Endodermal cell (in vitro differentiated cells): ENCODE data around the gene SCRN3. TPM values are rescaled to one million over a fixed set of nuclear protein-coding genes. Genes with fewer than 3 reads are reported as not detected.
"Not testable (repeated sequence)": the region's sequence is repeated elsewhere in the genome, so short reads cannot be mapped to it uniquely, and the experiment has no call there.

Experiments used
- DNase-seq: peaks from one replicate; pipeline ENCODE4 v3.0.0-alpha.2; 2017
- H3K27ac ChIP-seq: 2 replicates; pipeline ENCODE4 v1.5.1; 2013; ENCODE audit warnings: mild to moderate bottlenecking, low read depth, low read length, moderate library complexity
- H3K27me3 ChIP-seq: 2 replicates; pipeline ENCODE4 v1.6.1; 2013; ENCODE audit warnings: mild to moderate bottlenecking, low read length, moderate library complexity; ENCODE audit not compliant: insufficient read depth, control insufficient read depth, poor library complexity, severe bottlenecking
- H3K36me3 ChIP-seq: 2 replicates; pipeline ENCODE4 v1.7.0; 2013; ENCODE audit warnings: mild to moderate bottlenecking, low read length, moderate library complexity; ENCODE audit not compliant: control insufficient read depth, insufficient read depth
- H3K4me1 ChIP-seq: one replicate; pipeline ENCODE4 v1.7.0; 2013; ENCODE audit warnings: low read length; ENCODE audit not compliant: control insufficient read depth, insufficient read depth
- H3K4me3 ChIP-seq: 2 replicates; pipeline ENCODE4 v1.5.1; 2013; ENCODE audit warnings: mild to moderate bottlenecking, low read length, moderate library complexity
- H3K9ac ChIP-seq: 2 replicates; pipeline ENCODE4 v1.6.1; 2013; ENCODE audit warnings: mild to moderate bottlenecking, low read length, moderate library complexity; ENCODE audit not compliant: poor library complexity, severe bottlenecking; ENCODE audit errors: extremely low read depth
- H3K9me3 ChIP-seq: 2 replicates; pipeline ENCODE4 v1.6.1; 2013; ENCODE audit warnings: mild to moderate bottlenecking, low read length, moderate library complexity; ENCODE audit not compliant: control insufficient read depth
- H3K27ac Mint-ChIP-seq: 2 replicates; pipeline ENCODE4 v1.8.0; 2020; ENCODE audit warnings: mixed read lengths
- H3K27me3 Mint-ChIP-seq: 2 replicates; pipeline ENCODE4 v1.8.0; 2021; ENCODE audit warnings: mild to moderate bottlenecking, mixed read lengths; ENCODE audit not compliant: insufficient read depth
- H3K36me3 Mint-ChIP-seq: 2 replicates; pipeline ENCODE4 v1.8.0; 2020; ENCODE audit warnings: low read depth, mixed read lengths
- H3K4me1 Mint-ChIP-seq: 2 replicates; pipeline ENCODE4 v1.8.0; 2020; ENCODE audit warnings: mixed read lengths
- H3K4me3 Mint-ChIP-seq: 2 replicates; pipeline ENCODE4 v1.8.0; 2020; ENCODE audit warnings: mild to moderate bottlenecking, moderate library complexity, mixed read lengths
- H3K9me3 Mint-ChIP-seq: 2 replicates; pipeline ENCODE4 v1.8.0; 2020; ENCODE audit warnings: mild to moderate bottlenecking, mixed read lengths
- CTCF ChIP-seq: fragments of 200-600 bp; sonication (generic); conservative IDR thresholded peaks from 2 replicates; pipeline ENCODE4 v1.5.0; 2021; ENCODE audit warnings: antibody characterized with exemption, mild to moderate bottlenecking
- WGBS, 2 experiments: methylation state at CpG; one replicate each; pipeline versions ENCODE4 v1.1.5 to v1.1.7; 2013; ENCODE audit warnings: missing lambda C conversion rate in 2 of 2, mixed read lengths in 1 of 2; ENCODE audit not compliant: insufficient coverage in 1 of 2, insufficient read length in 1 of 2; 5-methylcytosine and 5-hydroxymethylcytosine counted together
- total RNA-seq, 2 donors: library from RNA; stranded (reverse); fragmentation: NEBNext Ultra II Directional in 1 of 2; extraction: Animal tissue kit (Norgen Biotek cat#: 25700) in 1 of 2; gene quantifications; 2 replicates in 1 of 2; 3 replicates in 1 of 2; pipeline ENCODE4 v1.2.1, GENCODE V29; 2021

SCRN3 gene
- total RNA-seq, 2 donors from 2014 or later: 11.4 to 13.6 TPM

DNA sequence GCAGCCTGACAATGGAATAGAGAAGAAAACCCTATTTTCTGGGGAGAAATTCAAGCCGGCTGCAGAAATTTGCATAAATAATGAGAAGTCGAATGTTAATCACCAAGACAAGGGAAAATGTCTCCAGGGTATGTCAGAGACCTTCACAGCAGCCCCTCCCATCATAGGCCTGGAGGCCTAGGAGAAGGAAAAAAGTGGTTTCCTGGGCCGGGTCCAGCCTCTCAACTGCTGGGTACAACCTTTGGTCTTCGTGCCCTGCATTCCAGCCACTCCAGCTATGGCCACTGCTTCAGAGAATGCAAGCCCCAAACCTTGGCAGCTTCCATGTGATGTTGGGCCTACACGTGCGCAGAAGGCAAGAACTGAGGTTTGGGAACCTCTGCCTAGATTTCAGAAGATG, 6.0 kb upstream of the SCRN3 start:
- Mint-ChIP-seq H3K4me1 (peaks cover 4% of the 10 kb centered on the region), H3K4me3 (no peak overlapping the region), H3K36me3 (peaks cover 56% of the 10 kb centered on the region), H3K27ac (no peak overlapping the region), H3K9me3 (no peaks in the 10 kb centered on the region), H3K27me3 (no peaks in the 10 kb centered on the region)
- H3K4me1 ChIP-seq: peaks cover 4% of the 10 kb centered on the region
- no peaks in the 10 kb centered on the region for H3K9me3 ChIP-seq
- H3K27me3 ChIP-seq: no peaks in the 10 kb centered on the region
- TF ChIP-seq CTCF: no peak
- 91 to 96% methylated on average over 5 to 6 of the region's 6 CpGs for WGBS, 2 experiments
- H3K9ac ChIP-seq: no peak overlapping the region
- peaks cover 41% of the 10 kb centered on the region for H3K36me3 ChIP-seq
- no peak overlapping the region for H3K27ac ChIP-seq
- no peak overlapping the region for H3K4me3 ChIP-seq
- DNase-seq: no peak

DNA sequence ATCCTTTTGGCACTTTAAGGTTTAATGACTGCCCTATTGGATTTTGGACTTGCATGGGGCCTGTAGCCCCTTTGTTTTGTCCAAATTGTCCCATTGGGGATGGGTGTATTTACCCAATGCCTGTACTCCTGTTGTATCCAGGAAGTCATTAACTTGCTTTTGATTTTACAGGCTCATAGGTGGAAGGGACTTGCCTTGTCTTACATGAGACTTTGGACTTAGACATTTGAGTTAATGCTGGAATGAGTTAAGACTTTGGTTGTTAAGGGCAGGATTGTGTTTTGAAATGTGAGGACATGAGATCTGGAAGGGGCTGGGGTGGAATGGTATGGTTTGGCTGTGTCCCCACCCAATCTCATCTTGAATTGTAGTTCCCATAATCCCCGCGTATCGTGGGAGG, 5.2 kb upstream of the SCRN3 start:
- not testable (repeated sequence) for H3K4me3 Mint-ChIP-seq, H3K4me1 Mint-ChIP-seq, H3K27ac ChIP-seq, H3K9me3 ChIP-seq, H3K4me3 ChIP-seq, H3K9me3 Mint-ChIP-seq, H3K27me3 ChIP-seq, H3K27ac Mint-ChIP-seq, H3K27me3 Mint-ChIP-seq, DNase-seq, H3K9ac ChIP-seq, H3K4me1 ChIP-seq
- peaks cover 39% of the 10 kb centered on the region for H3K36me3 ChIP-seq
- peaks cover 54% of the 10 kb centered on the region for H3K36me3 Mint-ChIP-seq
- 100% methylated on average over 3 of the region's 3 CpGs for WGBS, 2 experiments

DNA sequence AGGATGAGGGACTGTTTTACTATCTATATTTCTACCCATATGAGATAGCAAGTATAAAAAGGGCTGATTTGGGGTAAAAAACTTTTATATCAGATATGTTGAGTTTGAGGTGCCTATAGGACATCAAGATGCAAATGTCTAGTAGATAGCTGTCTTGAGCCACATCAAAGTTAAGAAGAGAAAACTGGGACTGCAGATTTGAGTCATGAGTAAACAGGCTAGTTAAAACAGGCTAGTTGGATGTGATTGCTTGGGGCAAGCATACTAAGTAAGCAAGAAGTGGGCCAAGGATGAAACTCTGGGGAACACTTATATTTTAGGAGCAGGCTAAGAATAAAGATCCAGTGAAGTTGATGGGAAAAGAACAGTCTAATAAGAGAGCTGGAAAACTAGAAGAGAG, 2.8 kb upstream of the SCRN3 start:
- no peak overlapping the region for H3K4me3 Mint-ChIP-seq

More for the DNA sequence above, 2.8 kb upstream of the SCRN3 start:
- Histone ChIP-seq H3K27ac (no peak overlapping the region), H3K4me3 (no peak overlapping the region), H3K36me3 (peaks cover 21% of the 10 kb centered on the region), H3K9ac (no peak overlapping the region), H3K27me3 (no peaks in the 10 kb centered on the region), H3K9me3 (no peaks in the 10 kb centered on the region), H3K4me1 (peaks cover 4% of the 10 kb centered on the region)
- peaks cover 8% of the 10 kb centered on the region for H3K4me1 Mint-ChIP-seq
- H3K9me3 Mint-ChIP-seq: no peaks in the 10 kb centered on the region
- H3K27ac Mint-ChIP-seq: no peak overlapping the region
- TF ChIP-seq CTCF: no peak
- DNase-seq: no peak
- H3K36me3 Mint-ChIP-seq: peaks cover 40% of the 10 kb centered on the region
- peaks cover under 1% of the 10 kb centered on the region for H3K27me3 Mint-ChIP-seq
